HG03521 (cell line): Measurements from ENCODE around the gene MUC5B.

Experiments
- ATAC-seq: cut with Tn5 transposase; IDR thresholded peaks from one replicate; pipeline ENCODE4 v1.9.1; 2021; ENCODE audit warnings: mild to moderate bottlenecking, moderate library complexity; ENCODE audit not compliant: unreplicated experiment

MUC5B gene

DNA sequence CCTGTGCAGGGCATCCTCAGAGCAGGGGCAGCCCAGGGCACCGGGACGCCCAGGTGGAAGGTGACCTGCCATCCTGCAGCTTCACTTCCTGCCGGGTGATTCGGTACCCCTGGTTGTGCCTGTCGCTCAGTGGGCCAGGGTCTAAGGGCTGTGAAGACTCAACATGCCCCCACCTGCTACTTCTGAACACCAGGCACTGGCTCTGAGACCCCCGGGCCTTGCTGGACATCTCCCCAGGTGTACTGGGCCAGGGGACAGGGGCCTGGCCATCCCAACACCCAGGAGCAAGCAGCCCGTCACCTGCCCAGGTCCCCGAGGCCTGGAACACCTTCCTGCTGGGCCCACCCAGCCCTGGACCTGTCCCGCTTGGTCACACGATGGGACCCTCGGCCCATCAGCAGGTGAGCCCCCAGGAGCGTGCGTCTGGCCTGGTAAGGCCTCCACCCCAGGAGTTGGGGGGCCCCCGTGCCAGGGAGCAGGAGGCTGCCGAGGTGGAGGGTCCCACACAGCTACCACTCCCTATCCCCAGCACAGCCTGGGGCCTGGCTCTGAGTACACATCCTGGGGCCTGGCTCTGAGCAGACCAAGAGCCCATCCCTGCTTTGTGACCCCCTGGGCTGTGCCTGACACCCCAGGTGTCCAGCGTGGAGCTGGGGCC is 3.9 kb upstream of the MUC5B start:
- no peak for ATAC-seq

DNA sequence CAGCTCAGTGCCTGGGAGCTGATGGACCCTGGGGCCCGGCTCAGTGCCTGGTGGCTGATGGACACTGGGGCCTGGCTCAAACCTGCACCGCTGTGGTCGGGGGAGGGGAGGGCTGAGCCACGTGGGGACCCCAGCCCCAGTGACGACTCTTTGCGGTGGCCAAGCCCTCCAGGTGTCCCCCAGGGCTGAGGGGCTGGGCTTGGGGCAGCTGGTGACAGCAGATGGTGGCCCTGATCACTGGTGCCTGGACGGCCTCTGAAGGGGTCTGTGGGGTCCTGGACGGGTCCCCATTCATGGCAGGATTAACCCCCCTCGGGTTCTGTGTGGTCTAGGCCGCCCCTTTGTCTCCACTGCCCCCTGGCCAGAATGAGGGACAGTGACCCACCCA is 3.4 kb upstream of the MUC5B start:
- no peak for ATAC-seq

GRCh38 chr11:1219834-1220815 is 2.7 kb upstream of the MUC5B start:
- no peak for ATAC-seq

DNA sequence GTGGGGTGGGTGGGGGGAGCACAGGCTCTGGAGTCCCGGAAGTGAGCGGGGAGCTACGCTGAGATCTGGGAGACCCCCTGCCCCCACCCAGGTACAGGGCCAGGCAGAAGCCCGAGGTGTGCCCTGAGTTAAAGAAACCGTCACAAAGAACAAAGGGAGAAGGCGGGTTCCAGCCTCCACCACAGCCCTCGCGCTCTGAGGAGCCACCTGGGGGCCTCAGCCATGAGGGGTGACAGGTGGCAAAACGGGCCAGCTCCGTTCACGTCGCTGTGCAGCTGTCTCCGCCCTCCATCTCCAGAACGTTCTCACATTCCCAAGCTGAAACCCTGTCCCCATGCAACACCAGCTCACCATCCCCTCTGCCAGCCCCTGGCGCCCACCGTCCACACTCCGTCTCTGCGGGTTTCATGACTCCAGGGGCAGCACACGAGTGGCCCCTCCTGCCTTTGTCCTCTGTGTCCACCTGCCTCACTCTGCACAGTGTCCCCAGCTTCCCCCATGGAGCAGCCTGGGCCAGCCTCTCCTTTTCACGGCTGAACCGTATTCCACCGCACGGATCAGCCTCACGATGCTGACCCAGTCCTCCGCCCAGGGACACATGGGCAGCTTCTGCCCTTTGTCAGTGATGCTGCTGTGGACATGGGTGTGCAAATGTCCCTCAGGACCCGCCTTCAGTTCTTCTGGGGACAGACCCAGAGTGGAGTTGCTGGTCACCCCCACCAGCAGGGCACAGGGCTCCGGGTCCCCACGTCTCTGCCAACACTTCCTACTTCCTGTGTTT is 1.7 kb upstream of the MUC5B start:
- no peak for ATAC-seq

DNA sequence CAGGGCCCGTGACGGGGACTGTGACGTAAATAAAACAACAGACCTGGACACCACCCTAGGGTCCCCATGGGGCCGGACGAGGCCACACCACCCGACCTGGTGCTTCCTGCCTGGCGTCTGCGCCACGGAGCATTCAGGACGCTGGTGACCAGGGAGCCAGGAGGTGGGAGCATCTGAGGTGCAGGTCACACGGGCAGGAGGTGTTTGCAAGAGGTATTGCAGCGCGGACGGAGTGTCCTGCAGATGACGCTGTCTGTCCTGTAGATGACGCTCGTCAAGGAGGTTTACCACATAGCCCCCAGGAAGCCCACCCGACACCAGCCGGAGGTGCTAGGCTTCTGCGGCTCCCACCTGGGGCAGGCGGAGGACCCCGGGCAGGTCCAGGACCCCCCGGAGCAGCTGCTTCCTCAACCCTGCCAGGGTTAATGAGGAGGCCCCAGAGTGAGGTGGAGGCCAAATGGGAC is 986 bp upstream of the MUC5B start:
- ATAC-seq = no peak

DNA sequence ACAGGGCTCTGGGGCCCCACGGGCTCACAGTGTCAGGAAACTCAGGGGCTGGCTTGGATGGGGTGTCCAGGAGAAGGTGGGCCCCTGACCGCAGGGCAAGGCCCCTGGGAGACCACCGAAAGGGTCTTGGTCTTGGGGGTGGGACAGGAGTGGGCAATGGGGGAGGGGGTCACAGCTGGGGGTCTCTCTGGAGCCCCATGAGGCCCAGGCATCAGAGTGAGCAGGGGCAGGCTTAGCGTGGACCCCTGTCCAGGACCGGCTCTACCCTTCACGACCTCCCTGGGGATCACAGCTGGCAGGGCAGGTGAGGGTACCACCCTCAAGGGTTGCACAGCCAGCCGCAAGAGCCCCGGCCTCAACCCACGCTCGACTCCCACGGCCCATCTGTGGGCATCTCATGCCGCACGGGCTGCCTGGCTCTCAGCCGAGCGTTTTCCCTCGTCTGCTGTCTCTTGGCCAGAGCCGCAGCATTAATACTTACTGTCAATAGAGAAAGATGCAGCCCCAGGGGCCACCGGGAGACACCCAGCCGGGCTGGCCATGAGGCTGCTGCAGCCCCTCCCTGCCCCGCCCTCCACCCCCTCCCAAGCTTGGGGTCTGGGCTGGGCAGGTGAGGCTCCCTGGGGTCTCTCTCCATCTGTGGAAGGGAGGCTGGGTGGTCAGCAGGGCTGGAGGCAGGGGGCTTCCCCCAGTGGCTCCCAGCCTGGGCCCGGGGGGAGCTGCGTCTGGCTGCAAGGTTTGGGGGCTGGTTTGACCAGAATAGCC is 662 bp downstream of the MUC5B start:
- ATAC-seq = no peak

- ATAC-seq = no peak
Observed at GRCh38 chr11:1224111-1224490, 1.2 kb downstream of the MUC5B start.

DNA sequence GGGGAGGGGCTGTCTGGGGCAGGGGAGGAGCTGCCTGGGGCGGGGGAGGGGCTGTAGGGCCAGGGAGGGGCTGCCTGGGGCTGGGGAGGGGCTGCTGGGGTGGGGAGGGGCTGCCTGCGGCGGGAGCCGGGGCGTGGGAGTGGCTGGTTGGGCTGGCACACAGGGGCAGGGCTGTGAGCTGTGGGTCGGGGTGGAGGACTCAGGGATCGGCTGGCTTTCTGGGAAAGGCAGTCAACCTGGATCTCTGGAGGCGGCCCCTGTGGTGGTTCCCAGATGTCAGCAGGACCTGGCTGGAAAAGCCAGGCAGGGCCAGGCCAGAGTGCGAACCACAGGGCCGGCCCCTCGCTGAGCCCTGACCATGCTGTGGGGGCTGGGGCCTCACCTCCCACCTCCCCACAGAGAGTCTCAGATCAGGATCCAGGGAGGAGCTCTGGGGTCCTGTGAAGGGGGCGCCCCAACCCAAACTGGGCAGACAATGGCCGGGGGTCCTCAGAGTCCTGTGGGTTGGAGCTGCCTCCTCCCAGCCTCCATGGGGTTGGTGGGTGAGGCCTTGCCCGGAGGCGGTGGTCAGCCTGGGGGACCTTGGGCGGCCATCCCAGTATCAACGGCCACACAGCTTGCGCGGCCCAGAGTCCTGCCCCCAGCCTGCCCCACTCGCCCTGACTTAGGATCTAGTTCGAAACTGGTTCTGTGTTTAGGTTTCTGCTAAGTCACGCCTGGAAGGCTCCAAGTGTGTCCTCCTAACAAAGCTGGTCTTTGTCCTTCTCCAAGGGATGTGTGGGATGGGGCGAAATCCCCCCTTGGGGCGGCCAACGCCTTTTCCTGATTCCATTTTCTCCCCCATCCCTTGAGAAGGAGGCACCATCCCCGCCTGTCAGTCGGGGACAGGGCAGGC is 1.9 kb downstream of the MUC5B start:
- ATAC-seq = no peak

- ATAC-seq = no peak
Observed at GRCh38 chr11:1225386-1226225, 2.7 kb downstream of the MUC5B start.

DNA sequence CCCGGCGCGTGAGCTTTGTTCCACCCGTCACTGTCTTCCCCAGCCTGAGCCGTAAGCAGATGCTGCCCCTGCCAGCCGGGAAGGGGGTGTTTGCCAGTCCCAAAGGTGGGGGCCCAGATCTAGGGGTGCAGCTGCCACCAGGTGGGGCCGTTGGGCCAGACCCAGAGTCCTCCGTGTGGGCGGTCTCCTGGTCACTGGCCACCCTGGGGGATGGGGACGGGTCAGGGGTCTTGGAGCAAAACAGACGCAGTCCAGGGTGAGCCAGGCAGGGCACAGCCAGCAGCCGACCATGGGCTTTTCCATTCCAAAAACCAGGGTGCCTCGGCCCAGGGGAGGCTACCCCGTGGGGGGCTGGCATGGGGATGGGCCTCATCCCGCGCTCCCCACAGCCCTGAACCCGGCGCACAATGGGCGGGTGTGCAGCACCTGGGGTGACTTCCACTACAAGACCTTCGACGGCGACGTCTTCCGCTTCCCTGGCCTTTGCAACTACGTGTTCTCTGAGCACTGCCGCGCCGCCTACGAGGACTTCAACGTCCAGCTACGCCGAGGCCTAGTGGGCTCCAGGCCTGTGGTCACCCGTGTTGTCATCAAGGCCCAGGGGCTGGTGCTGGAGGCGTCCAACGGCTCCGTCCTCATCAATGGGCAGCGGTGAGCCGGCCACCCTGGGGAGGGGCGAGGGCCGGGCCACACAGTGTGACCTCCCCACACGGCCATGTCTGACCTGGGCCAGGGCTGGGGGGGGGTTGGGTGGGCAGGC is 3.5 kb downstream of the MUC5B start:
- no peak for ATAC-seq

DNA sequence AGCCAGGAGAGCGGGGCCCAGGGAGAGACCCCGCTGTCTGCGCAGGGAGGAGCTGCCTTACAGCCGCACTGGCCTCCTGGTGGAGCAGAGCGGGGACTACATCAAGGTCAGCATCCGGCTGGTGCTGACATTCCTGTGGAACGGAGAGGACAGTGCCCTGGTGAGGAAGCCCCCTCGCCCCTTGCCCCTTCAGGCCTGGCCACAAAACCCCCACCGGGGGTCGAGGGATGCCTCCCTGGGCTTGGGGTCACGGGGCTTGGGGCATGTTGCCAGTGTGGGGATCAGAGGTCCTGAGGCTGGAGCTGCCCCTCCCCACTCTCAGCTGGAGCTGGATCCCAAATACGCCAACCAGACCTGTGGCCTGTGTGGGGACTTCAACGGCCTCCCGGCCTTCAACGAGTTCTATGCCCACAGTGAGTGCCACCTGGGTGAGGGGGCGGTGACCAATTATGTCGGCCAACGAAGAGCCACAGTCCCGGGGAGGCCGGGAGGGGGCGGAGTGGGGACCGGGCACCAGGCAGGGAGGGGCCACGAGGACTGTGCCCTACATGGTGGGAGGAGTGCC is 4.2 kb downstream of the MUC5B start:
- ATAC-seq = no peak

DNA sequence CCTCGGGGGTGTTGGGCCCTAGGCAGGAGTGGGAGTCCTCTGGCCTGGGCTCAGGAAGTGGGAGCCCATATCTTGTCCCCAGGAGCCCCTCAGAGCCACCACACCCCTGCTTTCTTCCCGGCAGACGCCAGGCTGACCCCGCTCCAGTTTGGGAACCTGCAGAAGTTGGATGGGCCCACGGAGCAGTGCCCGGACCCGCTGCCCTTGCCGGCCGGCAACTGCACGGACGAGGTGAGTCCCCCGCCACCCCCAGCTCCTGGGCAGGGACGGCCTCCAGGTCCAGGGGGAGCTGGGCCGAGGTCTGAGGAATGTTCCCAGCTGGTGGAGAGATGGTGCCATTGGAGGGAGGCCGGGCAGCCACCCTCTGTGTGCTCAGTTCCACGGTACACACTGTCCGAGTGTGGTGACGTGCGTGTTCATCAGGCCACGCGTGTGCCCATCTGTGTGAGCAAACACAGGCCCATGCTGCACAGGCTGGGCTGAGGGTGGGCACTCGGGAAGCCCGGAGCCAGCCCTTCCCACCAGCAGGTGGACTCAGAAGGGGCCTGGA is 4.8 kb downstream of the MUC5B start:
- ATAC-seq = no peak

DNA sequence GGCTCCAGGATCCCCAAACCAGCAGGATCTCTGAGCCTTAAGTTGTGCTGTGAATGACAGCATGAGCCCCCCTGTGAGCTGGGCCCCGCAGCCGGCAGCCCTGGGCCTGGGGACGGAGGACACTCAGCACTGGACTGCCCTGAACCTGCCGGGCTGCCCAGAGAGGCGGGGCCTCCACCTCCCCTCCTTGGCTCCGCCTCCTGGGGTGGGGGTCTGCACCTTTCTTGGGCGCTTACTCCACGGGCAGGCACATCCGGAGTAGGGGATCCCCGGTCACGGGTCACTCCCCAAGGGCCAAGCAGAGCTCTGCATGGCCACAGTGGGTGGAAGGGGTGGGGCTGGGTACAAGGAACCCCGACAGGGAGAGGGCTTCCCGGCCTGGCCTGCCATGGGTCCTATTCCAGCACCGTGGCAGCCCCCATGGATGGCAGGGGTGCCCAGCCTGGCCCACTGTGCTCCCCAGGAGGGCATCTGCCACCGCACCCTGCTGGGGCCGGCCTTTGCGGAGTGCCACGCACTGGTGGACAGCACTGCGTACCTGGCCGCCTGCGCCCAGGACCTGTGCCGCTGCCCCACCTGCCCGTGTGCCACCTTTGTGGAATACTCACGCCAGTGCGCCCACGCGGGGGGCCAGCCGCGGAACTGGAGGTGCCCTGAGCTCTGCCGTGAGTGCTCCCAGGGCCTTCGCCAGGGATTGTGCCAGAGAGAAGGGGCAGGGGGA is 5.4 kb downstream of the MUC5B start:
- ATAC-seq = no peak

GRCh38 chr11:1228921-1229451 is 6.1 kb downstream of the MUC5B start:
- ATAC-seq = no peak

DNA sequence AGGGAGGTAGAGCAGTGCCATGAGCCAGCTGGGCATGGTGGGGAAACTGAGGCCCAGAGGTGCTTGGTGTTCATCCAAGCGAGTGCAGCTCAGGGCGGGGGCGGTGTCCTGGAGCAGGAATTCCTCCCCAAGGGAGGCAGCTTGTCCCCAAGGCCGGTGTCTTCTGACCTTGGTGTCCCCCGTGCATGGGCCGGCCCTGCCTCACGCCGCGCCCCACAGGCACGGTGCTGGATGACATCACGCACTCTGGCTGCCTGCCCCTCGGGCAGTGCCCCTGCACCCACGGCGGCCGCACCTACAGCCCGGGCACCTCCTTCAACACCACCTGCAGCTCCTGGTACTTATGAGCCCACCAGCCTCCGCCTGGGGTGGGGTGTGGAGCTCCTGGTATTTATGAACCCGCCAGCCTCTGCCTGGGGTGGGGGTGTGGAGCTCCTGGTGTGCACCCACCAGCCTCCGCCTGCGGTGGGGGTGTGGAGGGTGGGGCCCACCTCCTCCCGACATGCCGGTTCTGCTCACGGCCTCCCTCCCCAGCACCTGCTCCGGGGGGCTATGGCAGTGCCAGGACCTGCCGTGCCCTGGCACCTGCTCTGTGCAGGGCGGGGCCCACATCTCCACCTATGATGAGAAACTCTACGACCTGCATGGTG is 6.7 kb downstream of the MUC5B start:
- ATAC-seq = no peak

DNA sequence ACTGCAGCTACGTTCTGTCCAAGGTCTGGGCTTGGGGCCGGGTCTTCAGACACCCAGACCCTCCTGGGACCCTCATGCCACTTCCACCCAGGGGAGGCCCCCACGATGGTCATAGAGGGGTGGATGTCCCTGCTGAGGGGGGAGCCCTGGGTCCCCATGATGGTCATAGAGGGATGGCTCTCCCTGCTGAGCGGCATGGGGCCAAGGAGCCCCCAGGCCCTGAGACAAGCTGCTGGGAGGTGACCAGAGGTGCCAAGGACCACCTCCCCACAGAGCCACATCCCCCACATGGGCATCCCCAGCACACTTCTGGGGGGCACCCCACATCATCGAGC is 7.2 kb downstream of the MUC5B start:
- no peak for ATAC-seq
